ENCODE data around the gene CZIB. TPM values are rescaled to one million over a fixed set of nuclear protein-coding genes. Genes with fewer than 3 reads are reported as not detected.

Gene CZIB
- total RNA-seq, 3 donors from 2014 or later (not counting 1 experiment from before 2014, with no cell fraction given), result 39.6 to 49.7 (median 40.5) TPM

DNA sequence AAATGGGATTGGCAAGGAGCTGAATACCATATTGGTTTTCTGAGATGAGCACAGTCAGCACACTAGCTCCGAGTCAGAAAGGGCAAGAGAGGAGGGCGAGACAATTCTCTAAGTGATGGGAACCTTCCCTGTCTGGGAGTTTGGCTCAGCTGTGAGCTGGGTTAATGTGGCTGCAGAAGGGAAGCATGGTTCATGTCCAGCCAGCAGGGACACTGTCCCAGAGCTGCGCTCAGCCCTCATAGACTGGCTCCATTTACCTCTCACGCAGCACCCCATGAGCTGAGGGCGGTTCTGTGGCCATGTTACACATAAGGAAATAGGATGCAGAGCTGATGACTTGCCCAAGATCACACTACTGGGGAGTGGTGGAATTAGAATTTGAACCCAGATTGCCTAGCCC is 39.5 kb downstream of the CZIB start:
- Histone ChIP-seq H3K36me3 (ENCODE audit: control insufficient read depth, insufficient read depth, low read length) (no peaks in the 10 kb centered on the region), H3K4me3 (ENCODE audit: low read length) (no peak overlapping the region), H3K27me3 (ENCODE audit: control insufficient read depth, insufficient read depth, low read length) (no peaks in the 10 kb centered on the region), H3K4me1 (ENCODE audit: control insufficient read depth, insufficient read depth, low read length) (peaks cover 23% of the 10 kb centered on the region), H3K27ac (ENCODE audit: low read length) (no peak overlapping the region), H3K9me3 (ENCODE audit: control insufficient read depth, insufficient read depth, low read length) (no peaks in the 10 kb centered on the region)
- TF ChIP-seq, protein P1, sequence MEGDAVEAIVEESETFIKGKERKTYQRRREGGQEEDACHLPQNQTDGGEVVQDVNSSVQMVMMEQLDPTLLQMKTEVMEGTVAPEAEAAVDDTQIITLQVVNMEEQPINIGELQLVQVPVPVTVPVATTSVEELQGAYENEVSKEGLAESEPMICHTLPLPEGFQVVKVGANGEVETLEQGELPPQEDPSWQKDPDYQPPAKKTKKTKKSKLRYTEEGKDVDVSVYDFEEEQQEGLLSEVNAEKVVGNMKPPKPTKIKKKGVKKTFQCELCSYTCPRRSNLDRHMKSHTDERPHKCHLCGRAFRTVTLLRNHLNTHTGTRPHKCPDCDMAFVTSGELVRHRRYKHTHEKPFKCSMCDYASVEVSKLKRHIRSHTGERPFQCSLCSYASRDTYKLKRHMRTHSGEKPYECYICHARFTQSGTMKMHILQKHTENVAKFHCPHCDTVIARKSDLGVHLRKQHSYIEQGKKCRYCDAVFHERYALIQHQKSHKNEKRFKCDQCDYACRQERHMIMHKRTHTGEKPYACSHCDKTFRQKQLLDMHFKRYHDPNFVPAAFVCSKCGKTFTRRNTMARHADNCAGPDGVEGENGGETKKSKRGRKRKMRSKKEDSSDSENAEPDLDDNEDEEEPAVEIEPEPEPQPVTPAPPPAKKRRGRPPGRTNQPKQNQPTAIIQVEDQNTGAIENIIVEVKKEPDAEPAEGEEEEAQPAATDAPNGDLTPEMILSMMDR (IDR thresholded peaks at IDR 0.05), result no peak
- intact Hi-C loops (cut with micrococcal nuclease), result loop anchor here (5.0 to 10.0 kb wide), 3 partner anchors 74 to 1284 kb away; partner anchors contain the start of gene ZYG11A
- H3K36me3 Mint-ChIP-seq, result no peaks in the 10 kb centered on the region
- peaks cover 0 to under 1% of the 10 kb centered on the region in 2 donors for H3K27me3 Mint-ChIP-seq (ENCODE audit: low read depth in 2 of 2)
- ATAC-seq (no peak), DNase-seq (no peak)
- no peak overlapping the region for H3K27ac Mint-ChIP-seq
- peaks cover 0 to 9% of the 10 kb centered on the region in 2 donors for H3K4me1 Mint-ChIP-seq
- no peaks in the 10 kb centered on the region for H3K9me3 Mint-ChIP-seq
- H3K4me3 Mint-ChIP-seq, result no peak overlapping the region
- WGBS (ENCODE audit: insufficient coverage), result 96% methylated on average over 5 of the region's 5 CpGs

DNA sequence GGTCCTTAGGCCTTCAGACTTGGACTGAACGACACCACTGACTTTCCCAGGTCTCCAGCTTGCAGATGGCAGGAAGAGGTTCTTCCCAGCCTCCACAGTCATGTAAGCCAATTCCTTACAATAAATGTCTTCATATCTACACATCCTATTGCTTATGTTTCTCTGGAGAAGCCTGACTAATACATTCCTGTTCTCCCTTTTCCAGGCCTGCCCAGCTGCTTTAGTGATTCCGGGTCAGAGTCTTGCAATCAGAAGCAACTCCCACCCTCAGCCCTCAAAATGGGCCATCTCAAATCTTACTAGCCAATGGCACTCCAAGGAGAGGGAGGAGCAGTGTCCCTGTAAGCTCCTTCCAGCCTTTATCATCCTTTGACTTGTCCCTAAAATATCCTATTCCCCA is 40.2 kb downstream of the CZIB start:
- H3K4me1 Mint-ChIP-seq, result peaks cover 0 to 9% of the 10 kb centered on the region in 2 donors
- intact Hi-C loops (cut with micrococcal nuclease), result loop anchor here (5.0 to 10.0 kb wide), 3 partner anchors 73 to 1283 kb away; partner anchors contain the start of gene ZYG11A
- ATAC-seq (no peak), DNase-seq (no peak)
- Histone ChIP-seq H3K4me1 (ENCODE audit: control insufficient read depth, insufficient read depth, low read length) (peaks cover 23% of the 10 kb centered on the region), H3K27ac (ENCODE audit: low read length) (no peak overlapping the region), H3K36me3 (ENCODE audit: control insufficient read depth, insufficient read depth, low read length) (no peaks in the 10 kb centered on the region), H3K4me3 (ENCODE audit: low read length) (no peak overlapping the region), H3K27me3 (ENCODE audit: control insufficient read depth, insufficient read depth, low read length) (no peaks in the 10 kb centered on the region), H3K9me3 (ENCODE audit: control insufficient read depth, insufficient read depth, low read length) (no peaks in the 10 kb centered on the region)
- no peak overlapping the region for H3K27ac Mint-ChIP-seq
- 95% methylated on average over 2 of the region's 2 CpGs for WGBS (ENCODE audit: insufficient coverage)
- peaks cover 0 to 3% of the 10 kb centered on the region in 2 donors for H3K27me3 Mint-ChIP-seq (ENCODE audit: low read depth in 2 of 2)
- H3K4me3 Mint-ChIP-seq, result no peak overlapping the region
- no peaks in the 10 kb centered on the region for H3K9me3 Mint-ChIP-seq
- TF ChIP-seq, protein P1 (IDR thresholded peaks at IDR 0.05), result no peak
- no peaks in the 10 kb centered on the region for H3K36me3 Mint-ChIP-seq

DNA sequence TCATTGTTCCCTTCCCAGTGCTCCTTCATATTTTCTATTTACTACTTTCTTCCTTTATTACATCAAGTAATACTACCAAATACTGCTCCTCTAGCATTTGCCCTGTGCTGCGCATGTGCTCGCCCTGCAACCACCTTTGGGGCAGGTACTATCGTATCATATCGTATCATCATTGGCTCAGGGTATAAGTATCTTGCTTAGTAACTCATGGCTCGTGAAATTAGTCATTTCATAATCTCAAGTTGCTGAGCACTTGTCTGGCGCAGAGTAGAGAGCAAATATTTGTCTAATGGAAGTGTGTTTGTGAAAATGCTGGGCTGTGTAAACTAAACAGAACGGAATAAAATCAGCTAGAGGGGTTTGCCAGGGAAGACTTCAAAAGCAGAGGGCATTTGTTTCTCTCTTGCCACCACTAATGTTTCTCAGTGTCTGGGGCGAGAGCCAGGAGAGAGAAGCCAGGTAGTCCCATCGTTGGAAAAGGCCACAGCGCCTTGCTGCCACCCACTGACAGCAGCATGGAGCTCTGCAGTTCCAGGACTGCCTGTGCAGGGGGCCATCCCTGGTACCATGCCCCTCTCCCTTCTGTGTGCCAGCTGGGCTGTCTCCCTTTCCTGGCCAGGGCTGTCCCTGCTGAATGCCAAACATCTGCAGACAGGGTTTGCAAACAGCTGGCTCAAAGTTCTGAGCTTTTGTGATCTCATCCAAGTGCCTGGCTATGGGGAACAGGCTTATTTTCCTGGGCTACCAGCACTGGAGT is 43.8 kb downstream of the CZIB start:
- Mint-ChIP-seq H3K9me3 (no peaks in the 10 kb centered on the region), H3K27ac (peak overlapping the region in 1 of 2 donors; percentile 6), H3K4me1 (peaks cover 7 to 25% of the 10 kb centered on the region in 2 donors), H3K36me3 (no peaks in the 10 kb centered on the region), H3K27me3 (ENCODE audit: low read depth in 2 of 2) (peaks cover 0 to 11% of the 10 kb centered on the region in 2 donors), H3K4me3 (no peak overlapping the region)
- H3K36me3 ChIP-seq (ENCODE audit: control insufficient read depth, insufficient read depth, low read length), result no peaks in the 10 kb centered on the region
- H3K27me3 ChIP-seq (ENCODE audit: control insufficient read depth, insufficient read depth, low read length), result no peaks in the 10 kb centered on the region
- H3K4me3 ChIP-seq (ENCODE audit: low read length), result no peak overlapping the region
- DNase-seq (no peak), ATAC-seq (no peak)
- H3K4me1 ChIP-seq (ENCODE audit: control insufficient read depth, insufficient read depth, low read length), result peaks cover 11% of the 10 kb centered on the region
- H3K9me3 ChIP-seq (ENCODE audit: control insufficient read depth, insufficient read depth, low read length), result no peaks in the 10 kb centered on the region
- no peak overlapping the region for H3K27ac ChIP-seq (ENCODE audit: low read length)
- intact Hi-C loops (cut with micrococcal nuclease), result no loop called here
- TF ChIP-seq, protein P1 (IDR thresholded peaks at IDR 0.05), result no peak
- WGBS (ENCODE audit: insufficient coverage), result 81% methylated on average over 10 of the region's 10 CpGs

Measured in natural killer cell (primary cell).